H1 (cell line): Measurements from ENCODE around the gene HSPA6.

Experiments
- ASH2L ChIP-seq: fragments of 200-600, 300-600 bp; sonication (generic); IDR thresholded peaks from one replicate; pipeline ENCODE4 v1.7.1; 2017; ENCODE audit warnings: low read length
- ATF2 ChIP-seq: IDR thresholded peaks from 2 replicates; pipeline ENCODE4 v1.6.1; 2012; ENCODE audit warnings: low read length, inconsistent platforms
- CTCF ChIP-seq, 3 experiments: IDR thresholded peaks; 1 replicate in 2 of 3; 2 replicates in 1 of 3; pipeline versions ENCODE4 v1.5.1 to v1.6.1; 2011; ENCODE audit warnings: low read length in 3 of 3, mild to moderate bottlenecking in 3 of 3, inconsistent platforms in 2 of 3, low read depth in 1 of 3, moderate library complexity in 1 of 3; ENCODE audit not compliant: insufficient read depth in 1 of 3; ENCODE audit errors: control extremely low read depth in 1 of 3
- EP300 ChIP-seq, 2 experiments: IDR thresholded peaks; 1 replicate in 1 of 2; 2 replicates in 1 of 2; pipeline ENCODE4 v1.6.1; 2011 to 2012; ENCODE audit warnings: low read depth in 2 of 2, low read length in 2 of 2, mild to moderate bottlenecking in 2 of 2, borderline replicate concordance in 1 of 2, inconsistent platforms in 1 of 2, moderate library complexity in 1 of 2
- EZH2 ChIP-seq: fragments of 200-600 bp; sonication (generic); IDR thresholded peaks from 2 replicates; pipeline ENCODE4 v1.7.1; 2012; ENCODE audit warnings: low read depth, mild to moderate bottlenecking, moderate library complexity, low read length, inconsistent platforms; ENCODE audit not compliant: severe bottlenecking
- KDM1A ChIP-seq: fragments of 200-600, 300-600 bp; sonication (generic); IDR thresholded peaks from 2 replicates; pipeline ENCODE4 v1.7.1; 2016; ENCODE audit warnings: mild to moderate bottlenecking, low read length, borderline replicate concordance
- RFX5 ChIP-seq: IDR thresholded peaks from 2 replicates; pipeline ENCODE4 v1.6.1; 2011; ENCODE audit warnings: low read depth, low read length, improper control_type of control experiment, borderline replicate concordance
- SUZ12 ChIP-seq: fragments of 200-600 bp; sonication (generic); IDR thresholded peaks from 2 replicates; pipeline ENCODE4 v1.6.1; 2012; ENCODE audit warnings: mild to moderate bottlenecking, inconsistent platforms, low read length, moderate library complexity, mixed read lengths
- TAF7 ChIP-seq: optimal IDR thresholded peaks from 2 replicates; pipeline ENCODE3; 2011; ENCODE audit warnings: low read depth, mild to moderate bottlenecking, inconsistent platforms, low read length, moderate library complexity, borderline replicate concordance

GRCh38 chr1:161503394-161503748, 21.0 kb upstream of the HSPA6 start:
- TF ChIP-seq SUZ12 (no peak), RFX5 (no peak), TAF7 (no peak), CTCF (IDR thresholded peaks at IDR 0.05; ENCODE audit: control extremely low read depth in 1 of 3, insufficient read depth in 1 of 3, low read depth in 1 of 3, low read length in 3 of 3) (no peak), EP300 (IDR thresholded peaks at IDR 0.05; ENCODE audit: borderline replicate concordance in 1 of 2, low read depth in 2 of 2, low read length in 2 of 2) (no peak), ATF2 (no peak), KDM1A (no peak), EZH2 (no peak), ASH2L (no peak)
